DMS79 treated with DMSO at 0.1 percent for 48 hours (cell line): ENCODE data around the gene MYO5C.

Experiments
- DNase-seq: peaks from one replicate; lab custom pipeline; 2025; lab: John Stamatoyannopoulos, UW

The MYO5C gene

GRCh38 chr15:52278636-52279367 is 16.8 kb downstream of the MYO5C start:
- no peak for DNase-seq

GRCh38 chr15:52278135-52278534 is 17.5 kb downstream of the MYO5C start:
- no peak for DNase-seq

GRCh38 chr15:52277575-52277974 is 18.0 kb downstream of the MYO5C start:
- DNase-seq, result no peak

- DNase-seq, result no peak
These were observed 19.3 kb downstream of the MYO5C start for GRCh38 chr15:52276256-52276770.

- DNase-seq, result no peak
These were observed 31.9 kb downstream of the MYO5C start for GRCh38 chr15:52263563-52264282.

- no peak for DNase-seq
These were observed 33.2 kb downstream of the MYO5C start for GRCh38 chr15:52262364-52262763.

GRCh38 chr15:52261498-52262242 is 33.9 kb downstream of the MYO5C start:
- DNase-seq, result no peak

GRCh38 chr15:52261026-52261425 is 34.6 kb downstream of the MYO5C start:
- DNase-seq, result no peak

GRCh38 chr15:52259503-52259902 is 36.1 kb downstream of the MYO5C start:
- DNase-seq, result no peak

GRCh38 chr15:52258461-52258860 is 37.1 kb downstream of the MYO5C start:
- no peak for DNase-seq

GRCh38 chr15:52257734-52258062 is 37.9 kb downstream of the MYO5C start:
- peak; percentile 45 for DNase-seq

GRCh38 chr15:52256930-52257733 is 38.5 kb downstream of the MYO5C start:
- peak; percentile 19 for DNase-seq

GRCh38 chr15:52256366-52256765 is 39.2 kb downstream of the MYO5C start:
- DNase-seq, result peak; percentile 29

GRCh38 chr15:52255935-52256334 is 39.7 kb downstream of the MYO5C start:
- no peak for DNase-seq

GRCh38 chr15:52255008-52255407 is 40.6 kb downstream of the MYO5C start:
- DNase-seq, result no peak

- no peak for DNase-seq
These were observed 41.2 kb downstream of the MYO5C start for GRCh38 chr15:52254391-52254790.

- DNase-seq, result no peak
These were observed 42.8 kb downstream of the MYO5C start for GRCh38 chr15:52252781-52253180.

GRCh38 chr15:52251144-52251860 is 44.3 kb downstream of the MYO5C start:
- DNase-seq, result no peak

- no peak for DNase-seq
These were observed 48.1 kb downstream of the MYO5C start for GRCh38 chr15:52247461-52247860.

GRCh38 chr15:52246686-52247431 is 48.7 kb downstream of the MYO5C start:
- no peak for DNase-seq
